Activated naive CD8-positive, alpha-beta T cell treated with anti-CD3 and anti-CD28 coated beads, Interleukin-2, amount 50 U/mL, for 16 hours (primary cell): ENCODE results near the gene SVEP1.
"Not testable (repeated sequence)": the region's sequence is repeated elsewhere in the genome, so short reads cannot be mapped to it uniquely, and the experiment has no call there.

Source experiments
- DNase-seq: peaks from one replicate; pipeline ENCODE4 v3.0.0-alpha.2; 2020; ENCODE audit warnings: low read depth, low spot score

SVEP1 gene

GRCh38 chr9:110370315-110370714, 209.2 kb downstream of the SVEP1 start:
- DNase-seq = no peak

DNA sequence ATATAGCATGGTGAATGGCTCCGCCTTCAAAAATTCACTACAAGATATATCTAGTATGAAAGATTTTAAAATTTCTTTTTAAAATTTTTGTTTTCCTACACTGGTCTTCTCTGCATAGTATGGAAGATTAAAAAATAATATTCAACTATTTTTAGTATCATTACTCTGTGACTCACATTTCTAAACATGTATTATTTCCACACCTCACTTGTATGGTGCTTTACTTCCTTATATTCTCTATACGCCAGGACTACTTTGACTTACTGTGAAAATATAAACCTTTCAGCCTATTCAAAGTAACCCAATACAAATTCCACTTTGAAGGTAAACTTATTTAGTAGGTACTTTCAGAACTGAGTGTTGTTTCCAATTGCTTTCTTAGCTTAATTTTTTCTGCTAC, 215.1 kb downstream of the SVEP1 start:
- DNase-seq = no peak

DNA sequence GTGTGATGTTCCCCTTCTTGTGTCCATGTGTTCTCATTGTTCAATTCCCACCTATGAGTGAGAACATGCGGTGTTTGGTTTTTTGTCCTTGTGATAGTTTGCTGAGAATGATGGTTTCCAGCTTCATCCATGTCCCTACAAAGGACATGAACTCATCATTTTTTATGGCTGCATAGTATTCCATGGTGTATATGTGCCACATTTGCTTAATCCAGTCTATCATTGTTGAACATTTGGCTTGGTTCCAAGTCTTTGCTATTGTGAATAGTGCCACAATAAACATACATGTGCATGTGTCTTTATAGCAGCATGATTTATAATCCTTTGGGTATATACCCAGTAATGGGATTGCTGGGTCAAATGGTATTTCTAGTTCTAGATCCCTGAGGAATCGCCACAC, 220.5 kb downstream of the SVEP1 start:
- not testable (repeated sequence) for DNase-seq

- DNase-seq = no peak
Observed at GRCh38 chr9:110357505-110357904, 222.0 kb downstream of the SVEP1 start.

- DNase-seq = no peak
Observed at GRCh38 chr9:110356639-110357395, 222.7 kb downstream of the SVEP1 start.

GRCh38 chr9:110355911-110356310, 223.6 kb downstream of the SVEP1 start:
- no peak for DNase-seq

GRCh38 chr9:110351009-110351467, 228.5 kb downstream of the SVEP1 start:
- DNase-seq = no peak

DNA sequence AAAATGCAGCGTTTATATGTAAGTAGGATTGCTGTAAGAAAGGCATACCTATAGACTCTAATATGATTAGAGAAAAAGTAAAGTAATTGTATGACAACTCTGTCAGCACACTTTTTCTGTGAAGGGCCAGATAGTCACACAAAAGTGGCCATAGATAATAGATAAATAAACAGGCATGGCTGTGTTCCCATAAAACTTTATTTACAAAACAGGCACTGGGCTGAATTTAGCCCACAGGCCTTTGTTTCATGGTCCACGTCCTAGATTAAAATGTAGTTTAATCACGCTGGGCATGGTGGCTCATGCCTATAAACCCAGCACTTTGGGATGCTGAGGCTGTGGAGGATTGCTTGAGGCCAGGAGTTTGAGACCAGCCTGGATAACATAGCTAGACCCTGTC, 233.2 kb downstream of the SVEP1 start:
- no peak for DNase-seq

- no peak for DNase-seq
Observed at GRCh38 chr9:110344821-110345220, 234.7 kb downstream of the SVEP1 start.

DNA sequence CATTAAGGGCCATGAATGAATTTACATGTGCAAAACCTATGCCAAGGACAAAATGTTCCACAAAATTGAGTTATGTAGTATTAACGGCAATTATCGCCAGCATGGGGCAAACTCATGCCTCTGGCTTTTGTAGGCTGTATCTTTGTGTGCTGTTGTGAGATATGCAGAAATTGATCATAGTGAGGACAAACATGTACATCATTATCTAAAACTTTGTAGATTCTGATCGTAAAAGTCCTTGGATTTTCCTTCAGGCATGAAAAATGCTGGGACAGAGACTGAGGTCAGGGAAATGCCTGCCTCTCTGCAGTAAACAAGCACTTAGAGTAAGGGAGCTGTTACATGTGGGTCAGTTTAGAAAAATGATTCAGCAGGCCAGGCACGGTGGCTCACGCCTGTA, 236.0 kb downstream of the SVEP1 start:
- no peak for DNase-seq

- no peak for DNase-seq
Observed at GRCh38 chr9:110340306-110340705, 239.2 kb downstream of the SVEP1 start.

DNA sequence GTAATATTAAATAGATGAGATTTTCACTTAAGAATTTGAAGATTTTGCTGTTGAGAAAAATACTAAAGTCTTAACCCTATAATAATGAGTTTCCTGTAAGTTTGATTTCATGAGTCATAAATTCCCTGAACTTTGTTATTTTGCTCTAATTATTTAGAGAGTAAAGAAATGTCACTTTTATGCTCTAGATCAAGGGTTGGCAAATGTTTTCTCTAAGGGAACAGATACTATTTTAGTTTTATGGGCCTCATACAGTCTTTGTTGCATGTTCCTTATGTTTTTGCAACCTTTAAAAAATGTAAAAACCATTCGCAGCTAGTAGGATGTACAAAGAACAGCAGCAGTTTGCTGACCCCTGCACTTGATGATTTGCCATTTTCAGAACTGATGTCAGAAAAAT, 241.4 kb downstream of the SVEP1 start:
- no peak for DNase-seq

- no peak for DNase-seq
Observed at GRCh38 chr9:110337727-110338126, 241.8 kb downstream of the SVEP1 start, which contains the start of gene TXNDC8. Gene TXNDC8 (minus strand): TSS chr9:110337863.

- no peak for DNase-seq
Observed at GRCh38 chr9:110336363-110336762, 243.2 kb downstream of the SVEP1 start.

DNA sequence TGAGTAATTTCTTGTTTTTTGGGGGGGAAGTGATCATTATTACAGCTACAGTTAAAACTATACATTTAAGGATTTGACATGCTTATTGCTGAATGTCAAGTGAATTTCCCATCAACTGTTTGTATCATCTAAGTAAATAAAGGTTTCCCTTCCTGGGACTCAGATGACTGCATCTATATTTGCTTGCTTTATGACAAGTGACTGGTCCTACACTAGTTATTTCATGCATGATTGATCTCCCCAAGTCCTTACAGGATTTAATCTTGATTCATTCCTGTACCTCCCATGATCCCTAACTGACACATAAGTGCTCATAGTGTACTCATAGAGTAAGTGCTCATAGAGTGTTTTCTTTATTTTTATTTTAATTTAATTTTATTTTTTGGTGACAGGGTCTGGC, 244.7 kb downstream of the SVEP1 start:
- DNase-seq = no peak

DNA sequence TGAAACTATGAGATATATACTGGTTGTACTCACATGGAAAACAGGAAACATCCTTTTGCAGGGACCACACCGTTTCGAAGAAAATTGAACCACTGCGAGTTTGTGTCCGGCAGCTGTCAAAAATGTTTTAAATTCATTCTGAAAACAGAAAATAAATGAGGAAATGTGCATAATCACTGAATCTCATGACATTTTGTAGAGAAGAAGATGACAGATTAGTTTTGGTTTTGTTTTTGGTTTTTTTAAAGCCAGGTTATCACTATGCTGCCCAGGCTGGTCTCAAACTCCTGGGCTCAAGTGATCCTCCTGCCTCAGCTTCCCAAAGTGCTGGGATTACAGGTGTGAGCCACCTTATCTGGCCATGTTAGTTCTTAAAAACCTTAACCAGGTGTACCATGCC, 245.4 kb downstream of the SVEP1 start:
- DNase-seq = no peak

GRCh38 chr9:110332766-110333165, 246.8 kb downstream of the SVEP1 start:
- DNase-seq = no peak

- no peak for DNase-seq
Observed at GRCh38 chr9:110330484-110331105, 248.9 kb downstream of the SVEP1 start.

DNA sequence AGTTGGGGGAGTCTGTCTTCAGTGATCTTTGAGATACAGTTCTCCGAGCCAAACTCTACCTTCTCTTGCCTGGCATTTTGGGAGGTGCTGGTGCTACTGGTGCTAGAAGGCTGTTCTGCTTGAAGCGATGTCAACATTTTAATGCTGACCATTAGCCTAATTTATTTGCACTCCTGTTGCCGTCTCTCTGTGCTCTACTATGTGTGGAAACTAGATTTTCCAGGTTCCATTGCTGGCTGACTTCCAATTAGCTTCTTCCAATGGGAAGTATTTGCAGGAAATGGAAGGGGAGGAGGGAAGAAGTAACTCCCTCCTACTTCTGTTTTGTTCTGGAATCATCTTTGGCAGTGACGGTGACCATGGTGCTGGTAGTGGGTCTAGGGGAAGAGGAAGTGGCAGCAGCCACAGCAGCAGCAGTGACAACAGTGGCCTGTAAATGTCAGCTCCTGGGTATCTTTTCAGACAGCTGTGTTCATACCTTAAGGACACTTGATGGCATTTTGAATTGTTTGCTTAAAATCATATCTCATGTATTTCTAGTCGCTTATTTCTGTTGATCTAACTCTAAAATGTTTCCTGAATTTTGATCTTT, 249.8 kb downstream of the SVEP1 start:
- no peak for DNase-seq

DNA sequence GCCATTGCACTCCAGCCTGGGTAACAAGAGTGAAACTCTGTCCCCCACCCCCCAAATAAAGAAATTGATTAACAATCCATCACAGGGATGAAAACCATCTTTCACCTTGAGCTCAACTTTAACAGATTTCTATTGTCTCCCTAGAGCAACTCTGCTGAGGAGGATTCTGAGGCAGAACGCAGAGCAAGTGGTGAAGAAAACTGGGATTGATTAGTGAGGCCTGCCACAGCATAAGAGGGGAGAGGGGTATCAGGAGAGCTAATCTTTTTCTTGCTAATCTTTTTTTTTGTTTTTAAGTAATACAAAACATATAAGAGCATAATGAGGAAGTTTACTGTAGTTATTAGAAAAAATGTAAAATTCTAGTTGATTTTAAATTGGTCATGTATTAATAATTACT, 250.8 kb downstream of the SVEP1 start:
- no peak for DNase-seq

GRCh38 chr9:110327716-110328115, 251.8 kb downstream of the SVEP1 start:
- DNase-seq = no peak

DNA sequence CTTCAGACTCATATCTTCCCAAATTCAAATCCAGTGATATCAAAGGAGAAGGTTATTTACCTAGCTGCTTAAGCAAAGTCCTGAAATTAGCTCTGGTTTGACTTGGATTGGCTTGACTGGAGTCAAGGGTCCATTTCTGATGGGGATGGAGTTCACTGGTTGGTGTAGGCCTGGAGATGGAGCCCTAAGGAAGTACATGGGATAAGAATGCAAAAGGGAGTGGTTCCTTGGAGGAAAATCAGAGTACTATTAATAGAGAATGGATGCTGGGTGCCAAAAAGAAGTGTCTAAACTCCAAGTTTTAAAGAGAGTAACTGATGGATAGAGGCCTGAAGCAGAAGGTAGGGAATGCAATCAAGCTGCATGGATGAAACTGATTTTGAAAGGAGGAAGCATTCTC, 255.7 kb downstream of the SVEP1 start:
- no peak for DNase-seq
